GM12878 (cell line): ENCODE measurements around the gene PLAC8. TPM values are rescaled to one million over a fixed set of nuclear protein-coding genes. Genes with fewer than 3 reads are reported as not detected.
A peak's percentile ranks its signal among the peaks of the same experiment; 100 is the strongest.

Experiments
- ATAC-seq: fragments of 200-7000 bp; cut with Tn5 transposase; 3 replicates; pipeline ENCODE4 v1.9.1; 2020; ENCODE audit warnings: mild to moderate bottlenecking, moderate library complexity
- BruUV-seq: library from RNA; stranded (reverse); fragments of 400-500 nt; replicated peaks from 2 replicates; lab custom pipeline; 2021; lab: Mats Ljungman, UMichigan
- CTCF ChIA-PET: fragments of 300-600 bp; sonication (Branson Sonifier 250); formaldehyde crosslinking; extraction: SDS; loops from one replicate; lab custom pipeline; 2021; ENCODE audit warnings: inconsistent platforms; lab: Yijun Ruan, JAX
- POLR2A ChIA-PET: fragments of 350-600 bp; formaldehyde crosslinking; extraction: SDS; loops from one replicate; lab custom pipeline; 2021; ENCODE audit warnings: inconsistent platforms; lab: Charles Lee
- RAD21 ChIA-PET: fragments of 300-600 bp; sonication (Branson Sonifier 250); formaldehyde crosslinking; loops from one replicate; lab custom pipeline; 2023; ENCODE audit warnings: antibody characterized with exemption; ENCODE audit not compliant: unreplicated experiment; lab: Charles Lee
- SMC1A ChIA-PET: fragments of 300-600 bp; sonication (Branson Sonifier 250); formaldehyde crosslinking; loops from one replicate; lab custom pipeline; 2023; ENCODE audit not compliant: unreplicated experiment, uncharacterized antibody; lab: Charles Lee
- DNase-seq: peaks from one replicate; pipeline ENCODE4 v3.0.0-alpha.2; 2011; ENCODE audit warnings: low read depth, low spot score
- FAIRE-seq: peaks from 3 replicates; lab custom pipeline; 2011; peaks lifted over from hg19 to GRCh38; lab: Jason Lieb, UNC
- H2AFZ ChIP-seq: 2 replicates; pipeline ENCODE4 v1.6.0; 2011; ENCODE audit warnings: low read depth, low read length, control low read depth; ENCODE audit not compliant: control insufficient read depth
- H3K27ac ChIP-seq: 2 replicates; pipeline ENCODE4 v1.5.1; 2011; ENCODE audit warnings: control low read depth; ENCODE audit not compliant: control insufficient read depth, insufficient read depth
- H3K27me3 ChIP-seq, 2 experiments: replicated peaks in 1 of 2; 2 replicates each; pipeline versions ENCODE4 v1.6.0 to v1.6.1; 2011; ENCODE audit warnings: low read length in 1 of 2; ENCODE audit not compliant: control insufficient read depth in 2 of 2, insufficient read depth in 2 of 2
- H3K36me3 ChIP-seq, 2 experiments: 2 replicates each; pipeline ENCODE4 v1.5.1; 2011; ENCODE audit warnings: low read length in 1 of 2; ENCODE audit not compliant: control insufficient read depth in 2 of 2, insufficient read depth in 2 of 2
- H3K4me1 ChIP-seq: 2 replicates; pipeline ENCODE4 v1.6.1; 2011; ENCODE audit warnings: mild to moderate bottlenecking, low read length, moderate library complexity, mixed read lengths; ENCODE audit not compliant: control insufficient read depth, insufficient read depth
- H3K4me2 ChIP-seq: 2 replicates; pipeline ENCODE4 v1.6.0; 2011; ENCODE audit warnings: control low read depth; ENCODE audit not compliant: control insufficient read depth, insufficient read depth
- H3K4me3 ChIP-seq: fragments of 200-600 bp; sonication (generic); 2 replicates; pipeline ENCODE4 v1.5.1; 2016
- H3K79me2 ChIP-seq: 2 replicates; pipeline ENCODE4 v1.6.0; 2011; ENCODE audit warnings: low read length; ENCODE audit not compliant: control insufficient read depth, insufficient read depth
- H3K9ac ChIP-seq: 2 replicates; pipeline ENCODE4 v1.8.0; 2011; ENCODE audit warnings: low read length, control low read depth, mixed read lengths; ENCODE audit not compliant: control insufficient read depth, insufficient read depth
- H3K9me3 ChIP-seq: replicated peaks from 3 replicates; pipeline ENCODE4 v1.5.1; 2011; ENCODE audit warnings: mild to moderate bottlenecking, low read length; ENCODE audit not compliant: control insufficient read depth, insufficient read depth
- H4K20me1 ChIP-seq: 2 replicates; pipeline ENCODE4 v1.6.0; 2011; ENCODE audit not compliant: control insufficient read depth, insufficient read depth
- CREM ChIP-seq: IDR thresholded peaks from 2 replicates; pipeline ENCODE4 v1.6.1; 2014; ENCODE audit warnings: antibody characterized with exemption, low read depth
- EED ChIP-seq: sonication (generic); IDR thresholded peaks from 2 replicates; pipeline ENCODE4 v1.6.1; 2016; ENCODE audit warnings: antibody characterized with exemption, low read depth
- IRF3 ChIP-seq: fragments of 450-650 bp; IDR thresholded peaks from 2 replicates; pipeline ENCODE4 v1.6.1; 2014; ENCODE audit warnings: mild to moderate bottlenecking
- KAT2A ChIP-seq: conservative IDR thresholded peaks from 2 replicates; pipeline ENCODE4 v1.6.1; 2011; ENCODE audit warnings: low read depth, low read length; ENCODE audit not compliant: control insufficient read depth
- KLF5 ChIP-seq: fragments of 450-650 bp; IDR thresholded peaks from 2 replicates; pipeline ENCODE4 v1.6.1; 2014; ENCODE audit warnings: mild to moderate bottlenecking; ENCODE audit not compliant: partially characterized antibody
- PKNOX1 ChIP-seq: fragments of 450-650 bp; IDR thresholded peaks from 2 replicates; pipeline ENCODE4 v1.6.1; 2016; ENCODE audit warnings: mild to moderate bottlenecking
- POLR2AphosphoS5 ChIP-seq: IDR thresholded peaks from 2 replicates; pipeline ENCODE4 v1.6.1; 2011; ENCODE audit warnings: mild to moderate bottlenecking, low read length, inconsistent platforms
- SUPT20H ChIP-seq: IDR thresholded peaks from 2 replicates; pipeline ENCODE4 v1.6.1; 2011; ENCODE audit warnings: low read depth, mild to moderate bottlenecking, low read length, moderate library complexity, borderline replicate concordance; ENCODE audit not compliant: control insufficient read depth
- ZNF24 ChIP-seq: fragments of 450-650 bp; IDR thresholded peaks from 2 replicates; pipeline ENCODE4 v1.6.1; 2017; ENCODE audit warnings: antibody characterized with exemption, mild to moderate bottlenecking
- WGBS: methylation state at CpG from one replicate; pipeline ENCODE4 v1.1.6; 2016; ENCODE audit warnings: low lambda C conversion rate; ENCODE audit not compliant: insufficient replicate concordance, insufficient coverage; ENCODE audit errors: missing lambda C conversion rate; 5-methylcytosine and 5-hydroxymethylcytosine counted together
- in situ Hi-C: fragments of 300-500 bp; cut with MboI; formaldehyde crosslinking; loops from 9 replicates; pipeline ENCODE4 v1.14.3; 2018; ENCODE audit warnings: mixed read lengths
- intact Hi-C: fragments of 100-400 bp; cut with micrococcal nuclease; formaldehyde crosslinking; loops from one replicate; pipeline ENCODE4 v1.14.2; 2022; ENCODE audit not compliant: unreplicated experiment
- polyA plus RNA-seq, 11 experiments: library from polyadenylated mRNA; depleted of rRNA in 4 of 11; unstranded in 6 of 11; stranded (reverse) in 5 of 11; fragments of >200 nt; fragmentation: Nextera tagmentation in 4 of 11; fragmentation: Illumina TruSeq in 1 of 11; extraction: Ambion mirVana in 4 of 11; extraction: Trizol in 1 of 11; gene quantifications; 1 replicate in 1 of 11; 2 replicates in 10 of 11; pipeline versions ENCODE4 v1.2.1 to v1.2.3, GENCODE V29; 2011 to 2016; ENCODE audit warnings: inconsistent platforms in 2 of 11, missing spikeins in 2 of 11, low read depth in 1 of 11
- total RNA-seq, 4 experiments: library from RNA; depleted of rRNA in 3 of 4; stranded (reverse); fragments of >200 nt in 3 of 4; fragmentation: Illumina TruSeq in 1 of 4; extraction: Trizol in 1 of 4; gene quantifications; 2 replicates each; pipeline versions ENCODE4 v1.2.1 to v1.2.3, GENCODE V29; 2013 to 2021

Gene PLAC8
- total and polyA plus RNA-seq, 10 of the 15 experiments (the other 5 are each of a cell fraction or from before 2014, with no cell fraction given), result 214 to 841 (median 348) TPM

GRCh38 chr4:83093060-83093640, 21.4 kb downstream of the PLAC8 start:
- no peak overlapping the region for H2AFZ ChIP-seq
- DNase-seq (no peak), ATAC-seq (no peak; the same call in 2 of the 3 replicates), FAIRE-seq (no peak)
- ChIA-PET RAD21 (interaction anchor here (1.2 to 1.4 kb wide), 2 partner anchors 8 to 19 kb away, joined by 3 to 4 read pairs; no protein-coding TSS in a partner anchor), SMC1A (interaction anchor here (0.5 to 1.8 kb wide), 5 partner anchors 18 to 187 kb away, joined by 3 to 11 read pairs (median 5); no protein-coding TSS in a partner anchor), POLR2A (no interaction called here), CTCF (interaction anchor here (0.7 to 1.2 kb wide), 2 partner anchors 12 to 20 kb away, joined by 3 read pairs; no protein-coding TSS in a partner anchor)
- H3K4me3 ChIP-seq, result no peak overlapping the region
- no peaks in the 10 kb centered on the region for H4K20me1 ChIP-seq
- H3K36me3 ChIP-seq, result peaks cover 12 to 43% of the 10 kb centered on the region in 2 experiments
- 0 out of 2 replicates have a peak, but pooled peaks have one; percentile 50 for TF ChIP-seq POLR2AphosphoS5
- TF ChIP-seq KLF5, result no peak
- intact Hi-C loops (no loop called here), in situ Hi-C loops (no loop called here)
- H3K9me3 ChIP-seq, result no peaks in the 10 kb centered on the region; the same call in 2 of the 3 replicates
- H3K27me3 ChIP-seq, result no peaks in the 10 kb centered on the region
- H3K79me2 ChIP-seq, result peaks cover 4% of the 10 kb centered on the region
- no TSS peak for BruUV-seq
- H3K27ac ChIP-seq, result no peak overlapping the region
- no peak overlapping the region for H3K4me2 ChIP-seq
- 86% methylated on average over 6 of the region's 6 CpGs for whole genome bisulfite sequencing
- H3K4me1 ChIP-seq, result no peaks in the 10 kb centered on the region
- H3K9ac ChIP-seq, result no peak overlapping the region

GRCh38 chr4:83089410-83090157, 24.9 kb downstream of the PLAC8 start:
- in situ Hi-C loops (no loop called here), intact Hi-C loops (no loop called here)
- ATAC-seq, result no peak
- POLR2A ChIA-PET, result interaction anchor here (0.7 kb wide), 1 partner anchor 15 kb away, joined by 4 read pairs; no protein-coding TSS in a partner anchor
- peaks cover 12 to 26% of the 10 kb centered on the region in 2 experiments for H3K36me3 ChIP-seq
- H4K20me1 ChIP-seq, result no peaks in the 10 kb centered on the region
- H3K4me3 ChIP-seq, result no peak overlapping the region
- no peak for DNase-seq
- RAD21 ChIA-PET, result no interaction called here
- BruUV-seq, result no TSS peak
- no peaks in the 10 kb centered on the region for H3K79me2 ChIP-seq
- TF ChIP-seq PKNOX1 (no peak), CREM (no peak), IRF3 (no peak), EED (no peak), SUPT20H (no peak), POLR2AphosphoS5 (0 out of 2 replicates have a peak, but pooled peaks have one; percentile 21), KAT2A (no peak), ZNF24 (no peak)
- SMC1A ChIA-PET, result interaction anchor here (1.0 to 2.0 kb wide), 3 partner anchors 9 to 165 kb away, joined by 3 to 11 read pairs (median 6); no protein-coding TSS in a partner anchor
- H3K4me2 ChIP-seq, result no peak overlapping the region
- 97% methylated on average over 2 of the region's 2 CpGs for WGBS
- no peak for FAIRE-seq
- CTCF ChIA-PET, result interaction anchor here (1.6 kb wide), 1 partner anchor 192 kb away, joined by 4 read pairs; no protein-coding TSS in a partner anchor
- no peaks in the 10 kb centered on the region; the same call in 2 of the 3 replicates for H3K9me3 ChIP-seq
- H2AFZ ChIP-seq, result no peak overlapping the region
- no peaks in the 10 kb centered on the region for H3K4me1 ChIP-seq
- no peaks in the 10 kb centered on the region for H3K27me3 ChIP-seq
- H3K9ac ChIP-seq, result no peak overlapping the region
- H3K27ac ChIP-seq, result no peak overlapping the region
